Measurements from ENCODE around the gene CHST15. TPM values are rescaled to one million over a fixed set of nuclear protein-coding genes. Genes with fewer than 3 reads are reported as not detected.

CHST15 gene
- total RNA-seq, 2 donors from 2014 or later, result 7.5 to 14.9 TPM

DNA sequence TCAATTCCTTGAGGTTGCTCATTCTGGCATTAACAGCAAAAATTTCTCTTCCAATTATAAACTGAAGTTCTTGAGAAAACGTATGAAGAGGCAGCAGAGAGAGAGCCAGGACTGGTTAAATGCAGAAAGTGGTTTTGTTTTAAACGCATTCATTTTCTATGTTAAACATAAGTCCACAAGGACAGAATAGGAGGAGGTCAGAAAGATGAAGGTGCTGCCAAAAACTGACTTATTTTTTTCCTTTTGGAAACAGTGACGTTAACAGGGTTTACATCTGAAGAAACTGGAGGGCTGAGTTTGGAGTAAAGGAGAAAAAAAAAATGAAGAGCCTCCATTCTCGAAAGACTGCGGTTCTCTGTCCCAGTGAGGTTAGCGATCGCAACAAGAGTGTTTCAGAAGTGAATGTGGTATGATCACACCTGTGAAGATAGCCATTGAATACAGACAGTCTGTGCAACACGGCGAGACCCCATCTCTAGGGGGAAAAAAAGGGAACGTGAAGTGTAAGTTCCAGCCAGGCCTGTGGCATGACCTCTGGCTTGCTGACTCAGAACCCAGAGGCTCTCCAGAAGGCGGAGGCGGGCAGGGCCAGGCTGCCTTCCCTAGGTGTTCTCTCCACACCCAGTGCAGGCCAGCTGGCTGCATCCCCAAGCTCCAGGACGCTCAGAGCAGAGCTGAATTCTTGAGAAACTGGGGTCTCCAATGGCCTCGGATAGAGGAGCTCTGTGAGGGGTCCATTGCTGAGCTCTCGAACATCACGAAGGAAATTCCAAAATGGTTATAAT lies 84.0 kb downstream of the CHST15 start:
- Histone ChIP-seq H3K27me3 (ENCODE audit: control insufficient read depth, insufficient read depth, low read length, poor library complexity, severe bottlenecking) (no peaks in the 10 kb centered on the region), H3K4me3 (ENCODE audit: low read length) (no peak overlapping the region), H3K4me1 (ENCODE audit: control insufficient read depth, insufficient read depth, low read length) (no peaks in the 10 kb centered on the region), H3K27ac (ENCODE audit: low read depth, low read length) (no peak overlapping the region), H3K9ac (ENCODE audit: extremely low read depth, low read length, poor library complexity, severe bottlenecking) (no peak overlapping the region), H3K36me3 (ENCODE audit: control insufficient read depth, insufficient read depth, low read length) (peaks cover 18% of the 10 kb centered on the region), H3K9me3 (ENCODE audit: control insufficient read depth, low read length) (peaks cover 8% of the 10 kb centered on the region)
- DNase-seq, result no peak
- Mint-ChIP-seq H3K4me1 (no peaks in the 10 kb centered on the region), H3K4me3 (no peak overlapping the region), H3K27ac (no peak overlapping the region), H3K9me3 (peaks cover 13% of the 10 kb centered on the region), H3K36me3 (ENCODE audit: low read depth) (peaks cover 44% of the 10 kb centered on the region), H3K27me3 (ENCODE audit: insufficient read depth) (no peaks in the 10 kb centered on the region)
- 93 to 96% methylated on average over 11 to 16 of the region's 16 CpGs for WGBS, 2 experiments (ENCODE audit: insufficient coverage in 1 of 2, insufficient read length in 1 of 2)
- TF ChIP-seq CTCF (conservative IDR thresholded peaks at IDR 0.05), result no peak

- Histone ChIP-seq H3K9ac (ENCODE audit: extremely low read depth, low read length, poor library complexity, severe bottlenecking) (no peak overlapping the region), H3K4me3 (ENCODE audit: low read length) (no peak overlapping the region), H3K27ac (ENCODE audit: low read depth, low read length) (no peak overlapping the region), H3K27me3 (ENCODE audit: control insufficient read depth, insufficient read depth, low read length, poor library complexity, severe bottlenecking) (no peaks in the 10 kb centered on the region), H3K9me3 (ENCODE audit: control insufficient read depth, low read length) (peaks cover 2% of the 10 kb centered on the region), H3K4me1 (ENCODE audit: control insufficient read depth, insufficient read depth, low read length) (no peaks in the 10 kb centered on the region), H3K36me3 (ENCODE audit: control insufficient read depth, insufficient read depth, low read length) (peaks cover 18% of the 10 kb centered on the region)
- H3K36me3 Mint-ChIP-seq (ENCODE audit: low read depth), result peaks cover 38% of the 10 kb centered on the region
- no peak for DNase-seq
- no peaks in the 10 kb centered on the region for H3K27me3 Mint-ChIP-seq (ENCODE audit: insufficient read depth)
- 92 to 98% methylated on average over 8 to 10 of the region's 10 CpGs for WGBS, 2 experiments (ENCODE audit: insufficient coverage in 1 of 2, insufficient read length in 1 of 2)
- H3K9me3 Mint-ChIP-seq, result peaks cover 6% of the 10 kb centered on the region
- H3K4me3 Mint-ChIP-seq, result no peak overlapping the region
- H3K4me1 Mint-ChIP-seq, result no peaks in the 10 kb centered on the region
- TF ChIP-seq CTCF (conservative IDR thresholded peaks at IDR 0.05), result no peak
- no peak overlapping the region for H3K27ac Mint-ChIP-seq
These were observed 84.7 kb downstream of the CHST15 start for GRCh38 chr10:124008681-124009080.

GRCh38 chr10:124008187-124008586 lies 85.2 kb downstream of the CHST15 start:
- Mint-ChIP-seq H3K4me3 (no peak overlapping the region), H3K27me3 (ENCODE audit: insufficient read depth) (no peaks in the 10 kb centered on the region), H3K9me3 (peaks cover 2% of the 10 kb centered on the region), H3K4me1 (no peaks in the 10 kb centered on the region), H3K27ac (no peak overlapping the region), H3K36me3 (ENCODE audit: low read depth) (peaks cover 33% of the 10 kb centered on the region)
- Histone ChIP-seq H3K36me3 (ENCODE audit: control insufficient read depth, insufficient read depth, low read length) (peaks cover 18% of the 10 kb centered on the region), H3K4me3 (ENCODE audit: low read length) (no peak overlapping the region), H3K27me3 (ENCODE audit: control insufficient read depth, insufficient read depth, low read length, poor library complexity, severe bottlenecking) (no peaks in the 10 kb centered on the region), H3K4me1 (ENCODE audit: control insufficient read depth, insufficient read depth, low read length) (no peaks in the 10 kb centered on the region), H3K9ac (ENCODE audit: extremely low read depth, low read length, poor library complexity, severe bottlenecking) (no peak overlapping the region), H3K27ac (ENCODE audit: low read depth, low read length) (no peak overlapping the region), H3K9me3 (ENCODE audit: control insufficient read depth, low read length) (no peaks in the 10 kb centered on the region)
- no peak for DNase-seq
- 91 to 96% methylated on average over 6 to 14 of the region's 14 CpGs for WGBS, 2 experiments (ENCODE audit: insufficient coverage in 1 of 2, insufficient read length in 1 of 2)
- TF ChIP-seq CTCF (conservative IDR thresholded peaks at IDR 0.05), result no peak
